Sigmoid colon (tissue), 7 donors: ENCODE measurements around the gene SPOCK1. TPM values are rescaled to one million over a fixed set of nuclear protein-coding genes. Genes with fewer than 3 reads are reported as not detected.
"Not testable (repeated sequence)": the region's sequence is repeated elsewhere in the genome, so short reads cannot be mapped to it uniquely, and the experiment has no call there.

Source experiments
- DNase-seq: peaks from one replicate; pipeline ENCODE4 v3.0.0-alpha.2; 2019
- H3K27ac ChIP-seq, 4 donors: fragments of 200-600 bp; sonication (generic); one replicate each; pipeline ENCODE4 v1.5.1; 2016 to 2019; ENCODE audit warnings: mild to moderate bottlenecking in 1 of 4
- H3K27me3 ChIP-seq, 3 donors: fragments of 200-600 bp; sonication (generic); one replicate each; pipeline ENCODE4 v1.5.1; 2019; ENCODE audit warnings: mild to moderate bottlenecking in 1 of 3
- H3K36me3 ChIP-seq, 4 donors: fragments of 200-600 bp; sonication (generic); one replicate each; pipeline ENCODE4 v1.5.1; 2016 to 2019
- H3K4me1 ChIP-seq, 4 donors: fragments of 200-600 bp; sonication (generic); one replicate each; pipeline ENCODE4 v1.5.1; 2017 to 2019
- H3K4me3 ChIP-seq, 4 donors: fragments of 200-600 bp; sonication (generic); one replicate each; pipeline ENCODE4 v1.5.1; 2017 to 2019; ENCODE audit warnings: mild to moderate bottlenecking in 2 of 4, moderate library complexity in 1 of 4
- H3K9me3 ChIP-seq, 4 donors: fragments of 200-600 bp in 3 of 4; sonication (generic) in 3 of 4; one replicate each; pipeline versions ENCODE4 v1.5.1 to v1.6.1; 2013 to 2019
- CTCF ChIP-seq, 4 experiments: fragments of 450-650 bp in 3 of 4; fragments of 200-600 bp in 1 of 4; IDR thresholded peaks; one replicate each; pipeline ENCODE4 v1.5.1; 2016 to 2019; ENCODE audit warnings: antibody characterized with exemption in 4 of 4, mild to moderate bottlenecking in 3 of 4, moderate library complexity in 2 of 4
- EP300 ChIP-seq, 4 donors: sonication (generic); formaldehyde crosslinking; IDR thresholded peaks; one replicate each; pipeline ENCODE4 v1.6.1; 2017; ENCODE audit warnings: antibody characterized with exemption in 4 of 4
- POLR2A ChIP-seq, 2 donors: fragments of 450-650 bp; IDR thresholded peaks; one replicate each; pipeline ENCODE4 v1.6.1; 2016; ENCODE audit warnings: antibody characterized with exemption in 2 of 2, mild to moderate bottlenecking in 2 of 2, moderate library complexity in 2 of 2
- POLR2AphosphoS5 ChIP-seq, 4 donors: sonication (generic); formaldehyde crosslinking; IDR thresholded peaks; one replicate each; pipeline ENCODE4 v1.6.1; 2017; ENCODE audit warnings: antibody characterized with exemption in 4 of 4
- WGBS, 2 donors: extraction: QIAGEN DNeasy Blood & Tissue Kit; methylation state at CpG; one replicate each; pipeline ENCODE4 v1.1.7; 2013; 5-methylcytosine and 5-hydroxymethylcytosine counted together
- intact Hi-C: fragments of 100-400 bp; cut with DNase I; formaldehyde crosslinking; loops from one replicate; pipeline ENCODE4 v1.15.1; 2023
- polyA plus RNA-seq, 3 donors: library from polyadenylated mRNA; stranded (reverse); fragments of 200-250 nt; gene quantifications; one replicate each; pipeline ENCODE4 v1.2.3, GENCODE V29; 2013
- small RNA-seq, 3 donors: library from RNA; depleted of rRNA; stranded (forward); fragments of <200 nt; gene quantifications; one replicate each; pipeline ENCODE3, GENCODE V24; 2016
- total RNA-seq, 4 donors: library from RNA; depleted of rRNA; stranded (reverse); fragments of >200 nt; gene quantifications; one replicate each; pipeline ENCODE4 v1.1.0, GENCODE V29; 2016
- donor health status: healthy with polysubstance abuse.
- donor health status: Bipolar disorder and iron deficiency.
- donor health status: healthy.

The SPOCK1 gene
- total and polyA plus RNA-seq, 7 donors: 2.4 to 104 (median 33.4) TPM

GRCh38 chr5:136957428-136957827, 541.7 kb downstream of the SPOCK1 start:
- TF ChIP-seq CTCF (IDR thresholded peaks at IDR 0.05) (no peak), EP300 (IDR thresholded peaks at IDR 0.05) (no peak), POLR2AphosphoS5 (IDR thresholded peaks at IDR 0.05) (no peak), POLR2A (IDR thresholded peaks at IDR 0.05) (no peak)
- 72 to 80% methylated on average over 2 of the region's 2 CpGs for WGBS, 2 donors
- no peak for DNase-seq
- H3K36me3 ChIP-seq: no peaks in the 10 kb centered on the region
- H3K27ac ChIP-seq: no peak overlapping the region
- no peaks in the 10 kb centered on the region for H3K27me3 ChIP-seq
- intact Hi-C loops: no loop called here
- H3K4me1 ChIP-seq: no peaks in the 10 kb centered on the region
- peaks cover 0 to 3% (median 1%) of the 10 kb centered on the region in 4 donors for H3K9me3 ChIP-seq
- no peak overlapping the region for H3K4me3 ChIP-seq

- DNase-seq, H3K9me3 ChIP-seq, H3K27me3 ChIP-seq, H3K27ac ChIP-seq, H3K4me3 ChIP-seq, H3K36me3 ChIP-seq, H3K4me1 ChIP-seq, intact Hi-C loops: not testable (repeated sequence)
- WGBS, 2 donors: 55 to 78% methylated on average over 5 of the region's 5 CpGs
These were observed 545.0 kb downstream of the SPOCK1 start for GRCh38 chr5:136954142-136954541.

- DNase-seq, H3K4me1 ChIP-seq, intact Hi-C loops, H3K27me3 ChIP-seq, H3K4me3 ChIP-seq, H3K36me3 ChIP-seq, H3K9me3 ChIP-seq, H3K27ac ChIP-seq: not testable (repeated sequence)
- WGBS, 2 donors: 28 to 44% methylated on average over 8 of the region's 8 CpGs
These were observed 545.6 kb downstream of the SPOCK1 start for GRCh38 chr5:136953346-136954069.

GRCh38 chr5:136927571-136927970, 571.6 kb downstream of the SPOCK1 start:
- DNase-seq: no peak
- TF ChIP-seq EP300 (IDR thresholded peaks at IDR 0.05) (no peak), POLR2A (IDR thresholded peaks at IDR 0.05) (no peak), CTCF (IDR thresholded peaks at IDR 0.05) (no peak), POLR2AphosphoS5 (IDR thresholded peaks at IDR 0.05) (no peak)
- Histone ChIP-seq H3K9me3 (no peaks in the 10 kb centered on the region), H3K36me3 (no peaks in the 10 kb centered on the region), H3K4me1 (no peaks in the 10 kb centered on the region), H3K4me3 (no peak overlapping the region), H3K27me3 (no peaks in the 10 kb centered on the region), H3K27ac (no peak overlapping the region)
- intact Hi-C loops: no loop called here

GRCh38 chr5:136926073-136926472, 573.1 kb downstream of the SPOCK1 start:
- Histone ChIP-seq H3K27me3 (no peaks in the 10 kb centered on the region), H3K27ac (no peak overlapping the region), H3K4me1 (no peaks in the 10 kb centered on the region), H3K4me3 (no peak overlapping the region), H3K36me3 (no peaks in the 10 kb centered on the region), H3K9me3 (no peaks in the 10 kb centered on the region)
- TF ChIP-seq POLR2AphosphoS5 (IDR thresholded peaks at IDR 0.05): no peak
- no peak for TF ChIP-seq CTCF (IDR thresholded peaks at IDR 0.05)
- WGBS, 2 donors: 68 to 80% methylated on average over 2 of the region's 2 CpGs
- no peak for DNase-seq
- intact Hi-C loops: no loop called here

Small RNA genes lying within 50 kb of the gene (small RNA-seq; reads per million reads assigned to genes)
- 0 reads per million in 3 donors for gene RNA5SP193

Other genes starting within 250 kb of the SPOCK1 start
- gene KLHL3, start 236.8 kb upstream of the SPOCK1 start, total RNA-seq: 1 to 10 TPM; 2.7 to 5.5 (median 4.1) TPM
- gene KLHL3, start 236.8 kb upstream of the SPOCK1 start, polyA plus RNA-seq: 1 to 10 TPM in 1 of 3 donors, under 1 TPM in 1, not detected in 1; 0.23 to 3.0 TPM